ENCODE measurements around the gene KIFAP3. TPM values are rescaled to one million over a fixed set of nuclear protein-coding genes. Genes with fewer than 3 reads are reported as not detected.

KIFAP3 gene
- total and polyA plus RNA-seq, 7 experiments from 2014 or later: 8.9 to 23.8 (median 15.1) TPM

DNA sequence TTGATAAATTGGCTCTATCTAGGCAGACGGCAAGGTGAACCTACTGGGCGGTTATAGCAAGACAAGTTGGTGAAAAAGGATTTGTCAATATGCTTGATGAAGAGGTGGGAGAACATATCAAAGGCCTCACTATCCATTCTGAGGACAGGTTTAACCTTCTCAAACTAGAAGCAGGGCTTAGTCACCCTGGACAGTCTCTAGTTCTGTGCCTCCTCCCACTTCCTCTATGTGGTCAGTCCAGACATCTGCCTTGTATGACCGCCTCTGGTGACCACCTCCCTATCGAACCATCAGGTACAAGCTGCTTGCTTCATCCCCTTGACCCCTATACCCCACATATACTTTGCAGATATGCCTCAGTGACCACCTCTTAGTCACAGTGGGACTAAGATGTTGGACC is 178.5 kb downstream of the KIFAP3 start:
- H3K9me3 ChIP-seq (ENCODE audit: control insufficient read depth in 2 of 3, low read length in 3 of 3): no peaks in the 10 kb centered on the region
- peaks cover 0 to 3% (median 0%) of the 10 kb centered on the region in 3 experiments for H3K36me3 ChIP-seq (ENCODE audit: control insufficient read depth in 2 of 3, insufficient read depth in 3 of 3, low read length in 3 of 3)
- peaks cover 15 to 19% of the 10 kb centered on the region in 2 donors for H3K4me1 ChIP-seq (ENCODE audit: control insufficient read depth in 2 of 2, insufficient read depth in 2 of 2, low read length in 2 of 2)
- H3K9me3 Mint-ChIP-seq: no peaks in the 10 kb centered on the region
- H3K4me3 Mint-ChIP-seq: peak overlapping the region in 1 of 10 donors; percentile 16
- no peak overlapping the region for H3K4me3 ChIP-seq (ENCODE audit: low read length)
- ATAC-seq (no peak), DNase-seq (no peak)
- peak overlapping the region in 2 of 9 donors; percentile 19 to 53 for H3K27ac Mint-ChIP-seq
- H3K27me3 Mint-ChIP-seq: peaks cover 0 to 33% (median 4%) of the 10 kb centered on the region in 5 donors
- no peak overlapping the region for H3K27ac ChIP-seq (ENCODE audit: low read depth, low read length)
- H3K36me3 Mint-ChIP-seq: no peaks in the 10 kb centered on the region
- CTCF ChIA-PET: no interaction called here
- no peaks in the 10 kb centered on the region for H3K27me3 ChIP-seq (ENCODE audit: control insufficient read depth in 2 of 2, insufficient read depth in 2 of 2, low read length in 2 of 2)
- H3K4me1 Mint-ChIP-seq: peaks cover 17 to 31% (median 27%) of the 10 kb centered on the region in 7 donors
- POLR2A ChIA-PET: no interaction called here
- intact Hi-C loops (cut with micrococcal nuclease): loop anchor here in 1 of 2 donors (10.0 kb wide), 1 partner anchor 1419 kb away; the partner anchor contains the start of gene FMO4

GRCh38 chr1:169894424-169895145 is 179.9 kb downstream of the KIFAP3 start:
- Mint-ChIP-seq H3K9me3 (no peaks in the 10 kb centered on the region), H3K4me3 (peak overlapping the region; percentile 85 to 97 (median 94)), H3K36me3 (peaks cover 0 to 4% (median 0%) of the 10 kb centered on the region in 5 donors), H3K27ac (peak overlapping the region; percentile 98 to 100 (median 100)), H3K4me1 (peaks cover 20 to 43% (median 38%) of the 10 kb centered on the region in 7 donors), H3K27me3 (peaks cover 0 to 26% (median 4%) of the 10 kb centered on the region in 5 donors)
- ChIA-PET POLR2A (interaction anchor here (0.6 to 2.8 kb wide), 10 partner anchors 8 to 1848 kb away, joined by 3 to 21 read pairs (median 6); partner anchors contain the start of genes BLZF1, FMO4, GORAB and KIFAP3), CTCF (interaction anchor here (1.1 kb wide), 1 partner anchor 180 kb away, joined by 3 read pairs; the partner anchor contains the start of gene KIFAP3)
- Histone ChIP-seq H3K36me3 (ENCODE audit: control insufficient read depth in 2 of 3, insufficient read depth in 3 of 3, low read length in 3 of 3) (peaks cover 0 to 3% (median 0%) of the 10 kb centered on the region in 3 experiments), H3K4me3 (ENCODE audit: low read length) (peak overlapping the region; percentile 77), H3K9me3 (ENCODE audit: control insufficient read depth in 2 of 3, low read length in 3 of 3) (no peaks in the 10 kb centered on the region), H3K27ac (ENCODE audit: low read depth, low read length) (peak overlapping the region; percentile 95), H3K27me3 (ENCODE audit: control insufficient read depth in 2 of 2, insufficient read depth in 2 of 2, low read length in 2 of 2) (no peaks in the 10 kb centered on the region), H3K4me1 (ENCODE audit: control insufficient read depth in 2 of 2, insufficient read depth in 2 of 2, low read length in 2 of 2) (peaks cover 25 to 28% of the 10 kb centered on the region in 2 donors)
- peak in 1 of 9 donors; percentile 1 for DNase-seq
- no peak for ATAC-seq
- intact Hi-C loops (cut with micrococcal nuclease): loop anchor here (1.0 to 10.0 kb wide), 21 partner anchors 14 to 1948 kb away; partner anchors contain the start of genes KIFAP3 (in 2 of the 2), METTL13 (in 2 of the 2), PRRC2C (in 2 of the 2) and ATP1B1 (in 1 of the 2)

DNA sequence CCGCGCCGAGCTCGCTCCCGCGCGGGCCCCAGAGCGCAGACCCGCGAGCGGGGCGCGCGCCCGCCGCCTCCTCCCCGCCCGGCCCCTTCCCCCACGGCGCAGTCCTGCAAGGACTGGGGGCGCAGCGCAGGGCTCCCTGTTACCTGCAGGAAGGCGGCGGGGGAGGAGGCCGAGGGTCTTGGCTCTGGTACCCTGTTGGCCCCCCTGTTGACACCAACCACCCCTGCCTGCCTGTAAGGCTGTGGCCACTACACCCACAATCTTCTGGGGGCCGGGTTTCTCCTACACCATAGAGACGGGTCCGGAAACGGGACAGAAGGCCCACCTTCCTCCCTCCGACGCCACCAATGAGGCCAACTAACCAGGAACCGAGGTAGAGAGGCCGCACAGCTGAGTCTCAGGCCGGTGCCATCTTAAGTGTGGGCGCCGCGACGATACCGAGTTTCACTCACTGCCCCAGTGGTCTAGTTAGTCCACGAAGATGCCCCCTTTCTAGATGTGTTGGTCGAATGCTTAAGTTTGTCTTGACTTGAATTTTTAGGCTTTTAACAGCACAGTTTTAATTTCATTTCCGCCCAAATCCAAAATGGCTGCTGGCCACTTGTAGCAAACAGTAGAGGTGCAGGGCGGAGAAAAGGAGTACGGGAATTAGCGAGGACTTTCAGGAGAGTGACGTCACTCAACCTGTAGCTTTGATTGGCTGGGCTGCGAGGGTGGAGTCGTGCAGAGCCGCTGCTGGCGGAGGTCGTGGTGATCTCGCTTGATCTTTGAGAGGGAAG is 180.7 kb downstream of the KIFAP3 start, which contains the start of gene SCYL3:
Gene SCYL3, minus strand, starts transcription at position 252 of the 779 bp plus-strand sequence. CDS start 5,056 bp downstream, outside the sequence.
- ATAC-seq (peak; percentile 92), DNase-seq (peak; percentile 85 to 97 (median 95))
- Histone ChIP-seq H3K36me3 (ENCODE audit: control insufficient read depth in 2 of 3, insufficient read depth in 3 of 3, low read length in 3 of 3) (peaks cover 0 to 3% (median 0%) of the 10 kb centered on the region in 3 experiments), H3K4me3 (ENCODE audit: low read length) (peak within 1 kb of the TSS; percentile 77), H3K27me3 (ENCODE audit: control insufficient read depth in 2 of 2, insufficient read depth in 2 of 2, low read length in 2 of 2) (no peaks in the 10 kb centered on the region), H3K4me1 (ENCODE audit: control insufficient read depth in 2 of 2, insufficient read depth in 2 of 2, low read length in 2 of 2) (peaks cover 25 to 28% of the 10 kb centered on the region in 2 donors), H3K9me3 (ENCODE audit: control insufficient read depth in 2 of 3, low read length in 3 of 3) (no peaks in the 10 kb centered on the region), H3K27ac (ENCODE audit: low read depth, low read length) (peak within 1 kb of the TSS; percentile 95)
- ChIA-PET POLR2A (interaction anchor here (0.6 to 2.8 kb wide), 16 partner anchors 9 to 1888 kb away, joined by 3 to 21 read pairs (median 5); partner anchors contain the start of genes BLZF1, FMO4, GORAB and KIFAP3), CTCF (interaction anchor here (1.1 to 1.2 kb wide), 2 partner anchors 181 to 1591 kb away, joined by 3 read pairs; partner anchors contain the start of genes KIFAP3 and PRRC2C)
- Mint-ChIP-seq H3K27me3 (peaks cover 0 to 19% (median 4%) of the 10 kb centered on the region in 5 donors), H3K27ac (peak within 1 kb of the TSS; percentile 98 to 100 (median 100)), H3K36me3 (peaks cover 0 to 7% (median under 1%) of the 10 kb centered on the region in 5 donors), H3K4me3 (peak within 1 kb of the TSS; percentile 85 to 97 (median 94)), H3K4me1 (peaks cover 25 to 50% (median 45%) of the 10 kb centered on the region in 7 donors), H3K9me3 (no peaks in the 10 kb centered on the region)
- intact Hi-C loops (cut with micrococcal nuclease): loop anchor here (1.0 to 10.0 kb wide), 23 partner anchors 14 to 1948 kb away; partner anchors contain the start of genes GORAB (in 2 of the 2), KIFAP3 (in 2 of the 2), METTL13 (in 2 of the 2) and METTL18 (in 2 of the 2)

DNA sequence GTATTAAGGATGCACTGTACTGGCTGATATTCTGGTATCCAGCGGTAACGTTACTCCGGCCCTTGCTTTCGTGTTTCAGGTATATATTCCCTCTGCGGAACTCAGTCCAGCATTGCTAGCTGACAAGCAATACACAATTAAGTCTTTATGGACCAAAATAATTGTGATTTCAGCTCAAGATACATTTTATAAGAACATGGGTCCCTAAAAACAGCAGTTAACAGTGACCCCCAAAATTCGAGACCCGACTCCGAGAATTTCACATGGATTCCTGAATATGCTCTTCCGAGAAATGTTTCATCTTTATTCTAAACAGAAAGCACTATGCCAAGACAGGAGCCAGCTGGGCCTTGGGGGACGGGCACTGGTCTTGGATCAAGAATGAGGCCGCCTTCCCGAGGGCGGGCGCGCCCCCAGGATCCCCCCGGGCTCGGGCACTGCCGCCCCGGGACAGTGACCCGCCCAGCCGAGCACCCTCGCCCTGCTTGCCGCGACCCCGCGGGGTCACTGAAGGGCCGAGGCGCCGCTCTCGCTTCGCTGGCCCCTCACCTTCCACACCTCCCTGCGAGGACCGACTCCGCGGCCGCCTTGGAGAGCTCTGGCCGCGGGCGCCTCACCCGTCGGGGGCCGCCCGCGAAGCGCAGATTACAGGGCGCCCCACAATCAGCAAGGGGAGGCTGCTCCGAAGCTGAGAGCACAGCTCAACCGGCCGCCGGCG is 181.4 kb downstream of the KIFAP3 start:
- no peaks in the 10 kb centered on the region for H3K9me3 Mint-ChIP-seq
- H3K4me3 Mint-ChIP-seq: peak overlapping the region; percentile 82 to 97 (median 92)
- ChIA-PET CTCF (interaction anchor here (1.1 to 1.2 kb wide), 2 partner anchors 182 to 1592 kb away, joined by 3 read pairs; partner anchors contain the start of genes KIFAP3 and PRRC2C), POLR2A (interaction anchor here (0.8 to 2.8 kb wide), 16 partner anchors 10 to 1889 kb away, joined by 3 to 21 read pairs (median 4); partner anchors contain the start of genes BLZF1, FMO4, GORAB and KIFAP3)
- ATAC-seq (no peak), DNase-seq (peak in 2 of 9 donors; percentile 18 to 33)
- Histone ChIP-seq H3K4me1 (ENCODE audit: control insufficient read depth in 2 of 2, insufficient read depth in 2 of 2, low read length in 2 of 2) (peaks cover 25 to 28% of the 10 kb centered on the region in 2 donors), H3K4me3 (ENCODE audit: low read length) (peak overlapping the region; percentile 77), H3K36me3 (ENCODE audit: control insufficient read depth in 2 of 3, insufficient read depth in 3 of 3, low read length in 3 of 3) (peaks cover 3 to 7% (median 4%) of the 10 kb centered on the region in 3 experiments), H3K27ac (ENCODE audit: low read depth, low read length) (peak overlapping the region; percentile 95), H3K27me3 (ENCODE audit: control insufficient read depth in 2 of 2, insufficient read depth in 2 of 2, low read length in 2 of 2) (no peaks in the 10 kb centered on the region), H3K9me3 (ENCODE audit: control insufficient read depth in 2 of 3, low read length in 3 of 3) (no peaks in the 10 kb centered on the region)
- peaks cover 0 to 11% (median 8%) of the 10 kb centered on the region in 5 donors for H3K36me3 Mint-ChIP-seq
- peaks cover 0 to 14% (median 4%) of the 10 kb centered on the region in 5 donors for H3K27me3 Mint-ChIP-seq
- H3K27ac Mint-ChIP-seq: peak overlapping the region; percentile 88 to 100 (median 99)
- H3K4me1 Mint-ChIP-seq: peaks cover 30 to 58% (median 53%) of the 10 kb centered on the region in 7 donors
- intact Hi-C loops (cut with micrococcal nuclease): loop anchor here (1.0 to 10.0 kb wide), 16 partner anchors 99 to 1949 kb away; partner anchors contain the start of genes VAMP4 (in 2 of the 2), BLZF1 (in 1 of the 2), DNM3 (in 1 of the 2) and F5 (in 1 of the 2)

GRCh38 chr1:169892176-169892926 is 182.1 kb downstream of the KIFAP3 start:
- no peak for ATAC-seq
- peak overlapping the region; percentile 95 for H3K27ac ChIP-seq (ENCODE audit: low read depth, low read length)
- Mint-ChIP-seq H3K36me3 (peaks cover 0 to 15% (median 10%) of the 10 kb centered on the region in 5 donors), H3K9me3 (no peaks in the 10 kb centered on the region), H3K4me1 (peaks cover 30 to 62% (median 54%) of the 10 kb centered on the region in 7 donors), H3K27me3 (peaks cover 0 to 10% (median 4%) of the 10 kb centered on the region in 5 donors), H3K27ac (peak overlapping the region; percentile 68 to 100 (median 94)), H3K4me3 (peak overlapping the region; percentile 82 to 96 (median 91))
- H3K4me3 ChIP-seq (ENCODE audit: low read length): peak overlapping the region; percentile 77
- peaks cover 25 to 28% of the 10 kb centered on the region in 2 donors for H3K4me1 ChIP-seq (ENCODE audit: control insufficient read depth in 2 of 2, insufficient read depth in 2 of 2, low read length in 2 of 2)
- H3K27me3 ChIP-seq (ENCODE audit: control insufficient read depth in 2 of 2, insufficient read depth in 2 of 2, low read length in 2 of 2): no peaks in the 10 kb centered on the region
- POLR2A ChIA-PET: interaction anchor here (0.8 to 2.1 kb wide), 5 partner anchors 12 to 182 kb away, joined by 3 to 7 read pairs (median 4); partner anchors contain the start of gene KIFAP3
- H3K9me3 ChIP-seq (ENCODE audit: control insufficient read depth in 2 of 3, low read length in 3 of 3): no peaks in the 10 kb centered on the region
- intact Hi-C loops (cut with micrococcal nuclease): loop anchor here (1.0 to 10.0 kb wide), 12 partner anchors 180 to 1950 kb away; partner anchors contain the start of genes BLZF1 (in 1 of the 2), DNM3 (in 1 of the 2), F5 (in 1 of the 2) and FMO4 (in 1 of the 2)
- peaks cover 6 to 11% (median 6%) of the 10 kb centered on the region in 3 experiments for H3K36me3 ChIP-seq (ENCODE audit: control insufficient read depth in 2 of 3, insufficient read depth in 3 of 3, low read length in 3 of 3)
- DNase-seq: no peak
- CTCF ChIA-PET: no interaction called here
